Muscle layer of colon (tissue), 2 donors: ENCODE data around the gene JAM2.
"Not testable (repeated sequence)": the region's sequence is repeated elsewhere in the genome, so short reads cannot be mapped to it uniquely, and the experiment has no call there.

ENCODE experiments used
- H3K27ac ChIP-seq: one replicate; pipeline ENCODE4 v1.7.0; 2013; ENCODE audit warnings: low read depth, mild to moderate bottlenecking, low read length, moderate library complexity
- H3K27me3 ChIP-seq, 2 donors: one replicate each; pipeline ENCODE4 v1.7.0; 2013; ENCODE audit warnings: low read length in 2 of 2, mild to moderate bottlenecking in 2 of 2; ENCODE audit not compliant: insufficient read depth in 2 of 2, control insufficient read depth in 1 of 2
- H3K36me3 ChIP-seq: one replicate; pipeline ENCODE4 v1.7.0; 2013; ENCODE audit warnings: mild to moderate bottlenecking, low read length; ENCODE audit not compliant: insufficient read depth
- H3K4me1 ChIP-seq: one replicate; pipeline ENCODE4 v1.7.0; 2013; ENCODE audit warnings: mild to moderate bottlenecking, low read length; ENCODE audit not compliant: insufficient read depth
- H3K4me3 ChIP-seq, 2 donors: one replicate each; pipeline ENCODE4 v1.7.0; 2013; ENCODE audit warnings: low read length in 2 of 2, low read depth in 1 of 2, mild to moderate bottlenecking in 1 of 2, moderate library complexity in 1 of 2
- H3K9ac ChIP-seq: one replicate; pipeline ENCODE4 v1.7.0; 2013; ENCODE audit warnings: low read length
- H3K9me3 ChIP-seq: one replicate; pipeline ENCODE4 v1.7.0; 2013; ENCODE audit warnings: mild to moderate bottlenecking, low read length
- donor health status: abdominal sarcoma.
- donor health status: Adenocarcinoma of cecum.

JAM2 gene

GRCh38 chr21:25689226-25689625 lies 50.2 kb downstream of the JAM2 start:
- no peak overlapping the region for H3K27ac ChIP-seq
- H3K4me1 ChIP-seq, result peaks cover 7% of the 10 kb centered on the region
- peaks cover 12% of the 10 kb centered on the region for H3K36me3 ChIP-seq
- no peak overlapping the region for H3K9ac ChIP-seq
- H3K4me3 ChIP-seq, result no peak overlapping the region
- no peaks in the 10 kb centered on the region for H3K9me3 ChIP-seq
- H3K27me3 ChIP-seq, result no peaks in the 10 kb centered on the region

GRCh38 chr21:25691976-25692375 lies 52.9 kb downstream of the JAM2 start:
- Histone ChIP-seq H3K27me3 (no peaks in the 10 kb centered on the region), H3K4me1 (no peaks in the 10 kb centered on the region), H3K9me3 (no peaks in the 10 kb centered on the region), H3K36me3 (peaks cover 15% of the 10 kb centered on the region), H3K4me3 (no peak overlapping the region), H3K9ac (no peak overlapping the region), H3K27ac (no peak overlapping the region)

GRCh38 chr21:25695461-25695860 lies 56.4 kb downstream of the JAM2 start:
- H3K27me3 ChIP-seq, H3K4me3 ChIP-seq, H3K36me3 ChIP-seq, H3K27ac ChIP-seq, H3K4me1 ChIP-seq, H3K9me3 ChIP-seq, H3K9ac ChIP-seq: not testable (repeated sequence)

GRCh38 chr21:25700741-25701140 lies 61.7 kb downstream of the JAM2 start:
- Histone ChIP-seq H3K36me3 (no peaks in the 10 kb centered on the region), H3K27ac (no peak overlapping the region), H3K4me3 (no peak overlapping the region), H3K9me3 (no peaks in the 10 kb centered on the region), H3K9ac (no peak overlapping the region), H3K4me1 (no peaks in the 10 kb centered on the region), H3K27me3 (no peaks in the 10 kb centered on the region)

GRCh38 chr21:25701529-25701928 lies 62.5 kb downstream of the JAM2 start:
- H3K36me3 ChIP-seq, result no peaks in the 10 kb centered on the region
- no peak overlapping the region for H3K27ac ChIP-seq
- H3K9me3 ChIP-seq, result no peaks in the 10 kb centered on the region

GRCh38 chr21:25708467-25709065 lies 69.5 kb downstream of the JAM2 start:
- H3K27ac ChIP-seq, result no peak overlapping the region
- H3K27me3 ChIP-seq, result no peaks in the 10 kb centered on the region
- no peaks in the 10 kb centered on the region for H3K9me3 ChIP-seq
- no peaks in the 10 kb centered on the region for H3K36me3 ChIP-seq
- no peak overlapping the region for H3K9ac ChIP-seq
- no peaks in the 10 kb centered on the region for H3K4me1 ChIP-seq
- H3K4me3 ChIP-seq, result no peak overlapping the region

More at GRCh38 chr21:25701529-25701928, 62.5 kb downstream of the JAM2 start:
- H3K4me1 ChIP-seq, result no peaks in the 10 kb centered on the region
- H3K4me3 ChIP-seq, result no peak overlapping the region
- no peak overlapping the region for H3K9ac ChIP-seq
- H3K27me3 ChIP-seq, result no peaks in the 10 kb centered on the region

GRCh38 chr21:25709684-25710265 lies 70.7 kb downstream of the JAM2 start:
- Histone ChIP-seq H3K27me3 (no peaks in the 10 kb centered on the region), H3K36me3 (no peaks in the 10 kb centered on the region), H3K27ac (no peak overlapping the region), H3K9ac (no peak overlapping the region), H3K4me1 (no peaks in the 10 kb centered on the region), H3K9me3 (no peaks in the 10 kb centered on the region), H3K4me3 (no peak overlapping the region)

GRCh38 chr21:25710550-25710949 lies 71.5 kb downstream of the JAM2 start:
- Histone ChIP-seq H3K27ac (no peak overlapping the region), H3K4me1 (no peaks in the 10 kb centered on the region), H3K9me3 (no peaks in the 10 kb centered on the region), H3K27me3 (no peaks in the 10 kb centered on the region), H3K36me3 (no peaks in the 10 kb centered on the region), H3K4me3 (no peak overlapping the region), H3K9ac (no peak overlapping the region)

GRCh38 chr21:25714066-25714465 lies 75.0 kb downstream of the JAM2 start:
- not testable (repeated sequence) for H3K9ac ChIP-seq, H3K36me3 ChIP-seq

GRCh38 chr21:25717491-25718147 lies 78.6 kb downstream of the JAM2 start:
- H3K27ac ChIP-seq, result no peak overlapping the region
- H3K9me3 ChIP-seq, result no peaks in the 10 kb centered on the region
- no peaks in the 10 kb centered on the region for H3K4me1 ChIP-seq
- H3K4me3 ChIP-seq, result no peak overlapping the region
- H3K36me3 ChIP-seq, result peaks cover 11% of the 10 kb centered on the region
- H3K9ac ChIP-seq, result no peak overlapping the region
- H3K27me3 ChIP-seq, result no peaks in the 10 kb centered on the region

More at GRCh38 chr21:25714066-25714465, 75.0 kb downstream of the JAM2 start:
- H3K27me3 ChIP-seq, H3K4me1 ChIP-seq, H3K9me3 ChIP-seq, H3K27ac ChIP-seq, H3K4me3 ChIP-seq: not testable (repeated sequence)

- H3K9me3 ChIP-seq, result no peaks in the 10 kb centered on the region
These were observed 82.9 kb downstream of the JAM2 start for GRCh38 chr21:25721987-25722386.

GRCh38 chr21:25722631-25723030 lies 83.6 kb downstream of the JAM2 start:
- Histone ChIP-seq H3K36me3 (peaks cover 38% of the 10 kb centered on the region), H3K27ac (no peak overlapping the region), H3K4me1 (no peaks in the 10 kb centered on the region), H3K9me3 (no peaks in the 10 kb centered on the region), H3K4me3 (no peak overlapping the region), H3K27me3 (no peaks in the 10 kb centered on the region), H3K9ac (no peak overlapping the region)

More at GRCh38 chr21:25721987-25722386, 82.9 kb downstream of the JAM2 start:
- no peak overlapping the region for H3K4me3 ChIP-seq
- no peak overlapping the region for H3K9ac ChIP-seq
- H3K27me3 ChIP-seq, result no peaks in the 10 kb centered on the region
- H3K27ac ChIP-seq, result no peak overlapping the region
- H3K36me3 ChIP-seq, result peaks cover 32% of the 10 kb centered on the region
- no peaks in the 10 kb centered on the region for H3K4me1 ChIP-seq
